HG03175 (cell line): ENCODE data around the gene TPD52L2.
A peak's percentile ranks its signal among the peaks of the same experiment; 100 is the strongest.
"Not testable (repeated sequence)": the region's sequence is repeated elsewhere in the genome, so short reads cannot be mapped to it uniquely, and the experiment has no call there.

Source experiments
- ATAC-seq: cut with Tn5 transposase; IDR thresholded peaks from one replicate; pipeline ENCODE4 v1.9.1; 2021; ENCODE audit warnings: mild to moderate bottlenecking, moderate library complexity; ENCODE audit not compliant: unreplicated experiment

Gene TPD52L2

GRCh38 chr20:63895202-63895951 lies 30.3 kb downstream of the TPD52L2 start:
- ATAC-seq: peak; percentile 7

- ATAC-seq: no peak
Measured at GRCh38 chr20:63895952-63896263, 30.8 kb downstream of the TPD52L2 start.

- ATAC-seq: peak; percentile 33
Measured at GRCh38 chr20:63896264-63897105, 31.4 kb downstream of the TPD52L2 start.

- no peak for ATAC-seq
Measured at GRCh38 chr20:63897978-63898561, 33.0 kb downstream of the TPD52L2 start.

GRCh38 chr20:63898882-63899558 lies 34.0 kb downstream of the TPD52L2 start:
- ATAC-seq: no peak

GRCh38 chr20:63900413-63900812 lies 35.3 kb downstream of the TPD52L2 start:
- ATAC-seq: no peak

- no peak for ATAC-seq
Measured at GRCh38 chr20:63903796-63904561, 38.9 kb downstream of the TPD52L2 start.

- no peak for ATAC-seq
Measured at GRCh38 chr20:63908008-63908682, 43.1 kb downstream of the TPD52L2 start.

- ATAC-seq: no peak
Measured at GRCh38 chr20:63911176-63911575, 46.1 kb downstream of the TPD52L2 start.

- no peak for ATAC-seq
Measured at GRCh38 chr20:63913768-63914167, 48.7 kb downstream of the TPD52L2 start.

GRCh38 chr20:63915471-63915870 lies 50.4 kb downstream of the TPD52L2 start:
- ATAC-seq: no peak

- ATAC-seq: not testable (repeated sequence)
Measured at GRCh38 chr20:63916371-63916939, 51.4 kb downstream of the TPD52L2 start.

- no peak for ATAC-seq
Measured at GRCh38 chr20:63917811-63918210, 52.7 kb downstream of the TPD52L2 start.

GRCh38 chr20:63919130-63919529 lies 54.1 kb downstream of the TPD52L2 start:
- no peak for ATAC-seq

- no peak for ATAC-seq
Measured at GRCh38 chr20:63920226-63920625, 55.2 kb downstream of the TPD52L2 start.

- ATAC-seq: no peak
Measured at GRCh38 chr20:63923651-63924050, 58.6 kb downstream of the TPD52L2 start.

- no peak for ATAC-seq
Measured at GRCh38 chr20:63924241-63924640, 59.2 kb downstream of the TPD52L2 start.

- ATAC-seq: no peak
Measured at GRCh38 chr20:63926298-63926697, 61.2 kb downstream of the TPD52L2 start.

GRCh38 chr20:63929071-63929470 lies 64.0 kb downstream of the TPD52L2 start:
- ATAC-seq: no peak

- not testable (repeated sequence) for ATAC-seq
Measured at GRCh38 chr20:63929473-63929883, 64.4 kb downstream of the TPD52L2 start.
